Suppressor macrophage (primary cell): ENCODE results near the gene PMM1.
"Not testable (repeated sequence)": the region's sequence is repeated elsewhere in the genome, so short reads cannot be mapped to it uniquely, and the experiment has no call there.

Source experiments
- DNase-seq, 4 experiments: peaks; one replicate each; pipeline ENCODE4 v3.0.0-alpha.2; 2020 to 2022
- total RNA-seq, 17 experiments: gene quantifications; one replicate each; lab custom pipeline; 2026; ENCODE audit warnings: mixed read lengths in 6 of 17, inconsistent platforms in 3 of 17; lab: John Stamatoyannopoulos, UW

PMM1 gene
- 2.8 to 16.4 (median 7.6) reads per million in 17 experiments for total RNA-seq

GRCh38 chr22:41589391-41590241 lies at the start of gene PMM1:
Gene PMM1, minus strand, starts transcription at chr22:41589840. Its CDS starts 35 bp downstream, at chr22:41589805.
- DNase-seq = peak; percentile 100

GRCh38 chr22:41638748-41639147 lies 49.1 kb upstream of the PMM1 start:
- no peak for DNase-seq

GRCh38 chr22:41638124-41638523 lies 48.5 kb upstream of the PMM1 start:
- DNase-seq = no peak

DNA sequence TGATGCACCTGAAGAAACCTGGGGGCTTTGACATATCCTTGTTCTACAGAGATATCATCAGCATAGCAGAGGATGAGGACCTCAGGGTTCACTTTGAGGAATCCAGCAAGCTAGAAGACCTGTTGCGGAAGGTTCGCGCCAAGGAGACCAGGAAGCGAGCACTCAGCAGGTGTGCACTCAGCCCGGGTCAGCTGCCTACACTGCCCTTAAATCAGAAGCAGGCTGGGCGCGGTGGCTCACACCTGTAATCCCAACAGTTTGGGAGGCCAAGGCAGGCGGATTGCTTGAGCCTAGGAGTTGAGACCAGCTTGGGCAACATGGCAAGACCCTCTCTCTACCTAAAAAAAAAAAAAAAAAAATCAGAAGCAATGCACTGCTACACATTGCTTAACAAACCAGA lies 48.0 kb upstream of the PMM1 start:
- not testable (repeated sequence) for DNase-seq

DNA sequence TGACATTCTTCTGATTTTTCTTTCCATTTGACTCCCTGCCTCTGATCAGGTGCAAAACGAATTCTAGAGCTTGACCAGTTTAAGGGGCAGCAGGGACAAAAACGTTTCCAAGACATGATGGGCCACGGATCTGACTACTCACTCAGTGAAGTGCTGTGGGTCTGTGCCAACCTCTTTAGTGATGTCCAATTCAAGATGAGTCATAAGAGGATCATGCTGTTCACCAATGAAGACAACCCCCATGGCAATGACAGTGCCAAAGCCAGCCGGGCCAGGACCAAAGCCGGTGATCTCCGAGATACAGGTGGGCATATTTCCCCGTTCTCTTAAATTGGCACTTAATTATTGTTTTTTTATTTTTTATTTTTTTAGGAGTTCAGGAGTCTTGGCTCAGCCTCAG lies 46.8 kb upstream of the PMM1 start:
- no peak for DNase-seq

DNA sequence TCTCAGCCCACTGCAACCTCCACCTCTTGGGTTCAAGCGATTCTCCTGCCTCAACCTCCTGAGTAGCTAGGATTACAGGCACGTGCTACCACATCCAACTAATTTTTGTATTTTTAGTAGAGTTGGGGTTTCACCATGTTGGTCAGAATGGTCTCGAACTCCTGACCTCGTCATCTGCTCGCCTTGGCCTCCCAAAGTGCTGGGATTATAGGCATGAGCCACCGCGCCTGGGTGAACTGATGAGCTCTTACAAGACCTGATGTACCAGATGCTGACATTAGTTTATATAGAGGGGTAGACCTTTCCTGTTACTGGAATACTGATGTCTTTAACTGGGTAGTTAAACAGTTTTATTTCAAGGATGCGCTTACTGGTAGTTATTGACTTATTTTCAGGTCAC lies 45.0 kb upstream of the PMM1 start:
- DNase-seq = not testable (repeated sequence)

DNA sequence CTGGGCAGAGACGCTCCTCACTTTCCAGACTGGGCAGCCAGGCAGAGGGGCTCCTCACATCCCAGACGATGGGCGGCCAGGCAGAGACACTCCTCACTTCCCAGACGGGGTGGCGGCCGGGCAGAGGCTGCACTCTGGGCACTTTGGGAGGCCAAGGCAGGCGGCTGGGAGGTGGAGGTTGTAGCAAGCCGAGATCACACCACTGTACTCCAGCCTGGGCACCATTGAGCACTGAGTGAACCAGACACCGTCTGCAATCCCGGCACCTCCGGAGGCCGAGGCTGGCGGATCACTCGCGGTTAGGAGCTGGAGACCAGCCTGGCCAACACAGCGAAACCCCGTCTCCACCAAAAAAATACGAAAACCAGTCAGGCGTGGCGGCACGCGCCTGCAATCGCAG lies 42.0 kb upstream of the PMM1 start:
- not testable (repeated sequence) for DNase-seq

DNA sequence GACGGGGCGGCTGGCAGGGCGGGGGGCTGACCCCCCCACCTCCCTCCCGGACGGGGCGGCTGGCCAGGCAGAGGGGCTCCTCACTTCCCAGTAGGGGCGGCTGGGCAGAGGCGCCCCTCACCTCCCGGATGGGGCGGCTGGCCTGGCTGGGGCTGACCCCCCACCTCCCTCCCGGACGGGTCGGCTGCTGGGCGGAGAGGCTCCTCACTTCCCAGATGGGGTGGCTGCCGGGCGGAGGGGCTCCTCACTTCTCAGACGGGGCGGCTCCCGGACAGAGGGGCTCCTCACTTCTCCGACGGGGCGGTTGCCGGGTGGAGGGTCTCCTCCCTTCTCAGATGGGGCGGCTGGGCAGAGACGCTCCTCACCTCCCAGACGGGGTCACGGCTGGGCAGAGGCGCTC lies 41.5 kb upstream of the PMM1 start:
- not testable (repeated sequence) for DNase-seq

DNA sequence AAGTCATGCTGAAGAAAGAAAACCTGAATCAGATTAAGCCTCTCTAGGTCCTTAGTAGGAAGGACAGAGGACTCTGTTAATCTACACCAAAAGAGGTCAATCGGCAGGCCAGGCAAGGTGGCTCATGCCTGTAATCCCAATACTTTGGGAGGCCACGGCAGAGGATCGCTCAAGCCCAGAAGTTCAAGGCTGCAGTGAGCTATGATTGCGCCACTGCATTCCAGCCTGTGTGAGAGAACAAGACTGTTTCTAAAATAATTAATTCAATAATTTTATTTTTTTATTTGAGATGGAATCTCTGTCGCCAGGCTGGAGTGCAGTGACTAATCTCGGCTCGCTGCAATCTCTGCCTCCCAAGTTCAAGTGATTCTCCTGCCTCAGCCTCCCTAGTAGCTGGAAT lies 35.9 kb upstream of the PMM1 start:
- no peak for DNase-seq

DNA sequence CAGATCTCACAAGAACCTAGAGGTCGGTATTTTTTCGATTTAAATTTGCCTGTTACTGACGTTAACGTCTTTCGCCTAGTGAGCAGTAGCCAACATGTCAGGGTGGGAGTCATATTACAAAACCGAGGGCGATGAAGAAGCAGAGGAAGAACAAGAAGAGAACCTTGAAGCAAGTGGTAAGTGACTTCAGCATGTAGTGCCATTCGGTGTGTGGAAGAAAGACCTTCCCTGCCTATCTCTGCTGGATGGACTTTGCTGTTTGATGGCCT lies 32.2 kb upstream of the PMM1 start:
- DNase-seq = no peak

GRCh38 chr22:41621099-41621910 lies 31.7 kb upstream of the PMM1 start, which contains the start of gene XRCC6:
Gene XRCC6, plus strand, starts transcription at chr22:41621295. Its CDS starts 710 bp downstream, at chr22:41622005.
- DNase-seq = peak; percentile 99 to 100 (median 100)

- DNase-seq = peak in 1 of 4 experiments; percentile 5
Measured at GRCh38 chr22:41620589-41621098, 31.0 kb upstream of the PMM1 start, which contains the start of gene DESI1. Gene DESI1, minus strand, starts transcription at chr22:41621043. Its CDS starts 204 bp downstream, at chr22:41620839.

- DNase-seq = peak; percentile 30 to 55 (median 36)
Measured at GRCh38 chr22:41619979-41620588, 30.4 kb upstream of the PMM1 start.

DNA sequence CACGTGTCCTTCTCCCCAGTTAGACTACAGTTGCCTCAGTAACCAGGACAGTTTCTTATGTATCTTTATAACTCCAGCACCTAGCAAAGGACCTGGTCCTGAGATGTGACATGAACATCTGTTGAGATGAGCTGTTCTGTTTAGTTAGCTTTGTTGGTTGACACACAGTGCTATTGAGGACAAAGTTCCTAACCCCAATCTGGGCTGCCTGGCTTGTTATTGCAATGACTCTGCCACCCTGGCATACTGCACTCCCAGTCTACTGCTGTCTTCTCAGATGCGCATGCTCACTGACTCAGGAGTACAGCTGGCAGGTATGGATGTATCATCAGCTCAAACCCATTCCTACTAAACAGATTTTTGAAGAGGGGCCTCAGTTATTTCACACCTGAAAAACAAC lies 23.8 kb upstream of the PMM1 start:
- DNase-seq = no peak

- DNase-seq = no peak
Measured at GRCh38 chr22:41612603-41613306, 23.1 kb upstream of the PMM1 start.

GRCh38 chr22:41608386-41608785 lies 18.7 kb upstream of the PMM1 start:
- no peak for DNase-seq

DNA sequence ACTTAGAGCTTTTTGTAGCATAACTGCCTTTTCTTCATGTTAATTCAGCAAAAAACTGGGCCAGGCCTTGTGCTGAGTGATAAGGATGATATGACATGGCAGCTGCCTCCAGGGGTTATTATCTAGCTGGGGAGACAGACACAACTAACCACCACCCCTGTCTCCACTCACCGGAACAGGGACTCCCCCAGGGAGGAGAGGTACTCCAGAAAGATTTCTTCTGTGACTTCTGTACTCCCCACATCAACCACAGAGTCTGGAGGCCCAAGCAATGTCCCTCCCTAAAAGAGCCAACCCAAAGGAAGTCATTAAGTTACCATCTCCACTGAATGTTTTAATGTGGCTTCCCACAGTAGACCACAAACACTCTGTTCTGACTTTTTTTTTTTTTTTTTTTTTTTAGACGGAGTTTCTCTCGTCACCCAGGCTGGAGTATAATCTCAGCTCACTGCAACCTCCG lies 14.3 kb upstream of the PMM1 start:
- no peak for DNase-seq

DNA sequence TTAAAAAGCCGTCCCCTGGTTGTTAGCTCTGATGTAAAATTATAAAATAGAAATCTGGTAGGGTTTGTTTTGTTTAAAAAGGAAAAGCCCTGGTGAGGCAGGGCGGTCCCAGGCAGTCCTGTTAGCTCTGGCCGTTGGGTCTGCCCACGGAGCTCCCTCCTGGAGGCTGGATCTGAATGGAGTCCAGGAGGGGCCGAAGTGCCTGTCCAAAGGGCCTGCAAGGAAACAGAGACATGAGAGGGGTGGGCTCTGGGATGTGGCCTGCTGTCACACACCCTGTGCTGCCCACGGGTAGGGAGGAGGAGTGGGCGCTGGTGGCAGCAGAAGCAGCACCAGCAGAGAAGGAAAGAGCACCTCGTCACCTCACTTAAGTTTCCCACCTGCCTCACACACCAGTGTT lies 11.3 kb upstream of the PMM1 start:
- DNase-seq = no peak

DNA sequence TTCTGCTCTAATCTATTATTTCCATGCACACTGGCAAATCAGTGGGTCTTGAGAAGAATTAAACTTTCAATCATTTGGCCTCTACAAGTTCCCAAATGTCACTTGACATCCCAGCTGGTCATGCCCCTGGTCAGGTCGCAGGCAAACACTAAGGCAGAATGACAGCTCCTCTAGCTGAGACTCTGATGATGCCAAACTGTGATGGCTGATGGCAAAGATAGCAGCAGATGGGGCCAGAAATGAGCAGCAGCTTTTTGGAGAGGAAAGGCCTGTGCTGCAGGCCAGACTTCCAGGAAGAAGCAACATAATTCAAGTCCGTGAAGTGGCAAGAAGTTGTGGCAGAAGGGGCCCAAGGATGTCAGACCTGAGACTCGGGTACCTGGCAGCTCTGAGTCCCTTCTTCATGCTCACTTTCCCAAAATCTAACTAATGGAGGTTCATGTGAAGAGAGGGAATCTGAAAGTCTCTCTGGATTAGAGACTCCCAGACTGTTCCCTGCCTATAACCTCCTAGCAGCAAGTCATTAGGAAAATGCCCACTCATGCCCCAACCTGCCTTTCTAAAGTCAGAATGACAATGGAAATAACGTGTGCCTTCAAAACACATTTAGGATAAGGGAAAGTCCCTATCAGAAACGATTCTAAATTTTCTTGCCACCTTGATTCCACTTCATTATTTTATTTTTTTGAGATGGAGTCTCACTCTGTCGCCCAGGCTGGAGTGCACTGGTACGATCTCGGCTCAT lies 9.4 kb upstream of the PMM1 start:
- DNase-seq = no peak

GRCh38 chr22:41598081-41598480 lies 8.4 kb upstream of the PMM1 start:
- DNase-seq = no peak

DNA sequence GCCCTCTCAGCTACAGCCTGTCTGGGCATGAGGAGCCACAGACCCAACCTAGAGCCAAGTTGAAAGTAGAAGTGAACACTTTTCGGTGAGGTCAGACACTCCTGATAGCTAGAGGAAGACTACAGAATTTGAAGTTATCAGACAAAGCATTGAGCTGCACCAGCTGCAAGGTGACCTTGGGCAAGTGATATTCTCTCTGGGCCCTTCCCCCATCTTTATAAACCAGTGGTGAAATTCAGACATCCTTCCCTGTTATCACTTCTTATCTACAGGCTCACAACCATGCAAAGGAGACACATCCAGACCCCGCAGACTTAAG lies 8.0 kb upstream of the PMM1 start:
- no peak for DNase-seq
